ENCODE results near the gene WDR89. TPM values are rescaled to one million over a fixed set of nuclear protein-coding genes. Genes with fewer than 3 reads are reported as not detected.

Gene WDR89
- total RNA-seq, 1 experiment from 2014 or later: 23.6 TPM

GRCh38 chr14:63656194-63656593 lies 14.5 kb upstream of the WDR89 start:
- POLR2A ChIA-PET (ENCODE audit: low non-redundant PET): no interaction called here
- CTCF ChIA-PET: no interaction called here
- H3K27ac ChIP-seq (ENCODE audit: low read depth, low read length, poor library complexity, severe bottlenecking): no peak overlapping the region
- intact Hi-C loops (cut with micrococcal nuclease; ENCODE audit: unreplicated experiment): no loop called here
- no peak for DNase-seq (ENCODE audit: low spot score)
- no peaks in the 10 kb centered on the region for H3K36me3 ChIP-seq (ENCODE audit: insufficient read depth, low read length, poor library complexity, severe bottlenecking)
- no peak overlapping the region for H3K4me3 ChIP-seq (ENCODE audit: low read depth, low read length, poor library complexity, severe bottlenecking)
- H3K4me1 ChIP-seq (ENCODE audit: insufficient read depth, low read length, poor library complexity, severe bottlenecking): no peaks in the 10 kb centered on the region
- no peaks in the 10 kb centered on the region for H3K9me3 ChIP-seq (ENCODE audit: low read depth, low read length, poor library complexity, severe bottlenecking)
- H3K27me3 ChIP-seq (replicated peaks; ENCODE audit: insufficient read depth, low read depth, low read length, poor library complexity): no peaks in the 10 kb centered on the region
- no peak for TF ChIP-seq EZH2 (IDR thresholded peaks at IDR 0.05; ENCODE audit: borderline replicate concordance, low read depth, low read length, poor library complexity, severe bottlenecking)
- TF ChIP-seq CTCF (conservative IDR thresholded peaks at IDR 0.05; ENCODE audit: low read depth, low read length): no peak
- no TSS peak for BruUV-seq (replicated peaks)

GRCh38 chr14:63654936-63655335 lies 13.3 kb upstream of the WDR89 start:
- no peak overlapping the region for H3K27ac ChIP-seq (ENCODE audit: low read depth, low read length, poor library complexity, severe bottlenecking)
- no peaks in the 10 kb centered on the region for H3K27me3 ChIP-seq (replicated peaks; ENCODE audit: insufficient read depth, low read depth, low read length, poor library complexity)
- no peak overlapping the region for H3K4me3 ChIP-seq (ENCODE audit: low read depth, low read length, poor library complexity, severe bottlenecking)
- ChIA-PET POLR2A (ENCODE audit: low non-redundant PET) (interaction anchor here (0.6 kb wide), 1 partner anchor 561 kb away, joined by 3 read pairs; no protein-coding TSS in a partner anchor), CTCF (no interaction called here)
- no peaks in the 10 kb centered on the region for H3K4me1 ChIP-seq (ENCODE audit: insufficient read depth, low read length, poor library complexity, severe bottlenecking)
- no peaks in the 10 kb centered on the region for H3K9me3 ChIP-seq (ENCODE audit: low read depth, low read length, poor library complexity, severe bottlenecking)
- intact Hi-C loops (cut with micrococcal nuclease; ENCODE audit: unreplicated experiment): no loop called here
- DNase-seq (ENCODE audit: low spot score): no peak
- BruUV-seq (replicated peaks): no TSS peak
- no peaks in the 10 kb centered on the region for H3K36me3 ChIP-seq (ENCODE audit: insufficient read depth, low read length, poor library complexity, severe bottlenecking)
- TF ChIP-seq CTCF (conservative IDR thresholded peaks at IDR 0.05; ENCODE audit: low read depth, low read length) (no peak), EZH2 (IDR thresholded peaks at IDR 0.05; ENCODE audit: borderline replicate concordance, low read depth, low read length, poor library complexity, severe bottlenecking) (no peak)

- Histone ChIP-seq H3K27me3 (replicated peaks; ENCODE audit: insufficient read depth, low read depth, low read length, poor library complexity) (no peaks in the 10 kb centered on the region), H3K4me3 (ENCODE audit: low read depth, low read length, poor library complexity, severe bottlenecking) (no peak overlapping the region), H3K4me1 (ENCODE audit: insufficient read depth, low read length, poor library complexity, severe bottlenecking) (no peaks in the 10 kb centered on the region), H3K27ac (ENCODE audit: low read depth, low read length, poor library complexity, severe bottlenecking) (no peak overlapping the region), H3K9me3 (ENCODE audit: low read depth, low read length, poor library complexity, severe bottlenecking) (no peaks in the 10 kb centered on the region), H3K36me3 (ENCODE audit: insufficient read depth, low read length, poor library complexity, severe bottlenecking) (no peaks in the 10 kb centered on the region)
- no peak for DNase-seq (ENCODE audit: low spot score)
- POLR2A ChIA-PET (ENCODE audit: low non-redundant PET): no interaction called here
- intact Hi-C loops (cut with micrococcal nuclease; ENCODE audit: unreplicated experiment): no loop called here
- CTCF ChIA-PET: no interaction called here
- no TSS peak for BruUV-seq (replicated peaks)
- no peak for TF ChIP-seq EZH2 (IDR thresholded peaks at IDR 0.05; ENCODE audit: borderline replicate concordance, low read depth, low read length, poor library complexity, severe bottlenecking)
- TF ChIP-seq CTCF (conservative IDR thresholded peaks at IDR 0.05; ENCODE audit: low read depth, low read length): no peak
Observed at GRCh38 chr14:63654346-63654745, 12.7 kb upstream of the WDR89 start.

Data from A673 (cell line).